Effector CD8-positive, alpha-beta T cell (primary cell): ENCODE results near the gene MLH1.
"Not testable (repeated sequence)": the region's sequence is repeated elsewhere in the genome, so short reads cannot be mapped to it uniquely, and the experiment has no call there.

ENCODE experiments used
- DNase-seq: peaks from one replicate; lab custom pipeline; 2025; lab: John Stamatoyannopoulos, UW
- total RNA-seq, 4 experiments: gene quantifications; one replicate each; lab custom pipeline; 2026; lab: John Stamatoyannopoulos, UW

MLH1 gene
- total RNA-seq: 52.9 to 75.1 (median 65.0) reads per million in 4 experiments

DNA sequence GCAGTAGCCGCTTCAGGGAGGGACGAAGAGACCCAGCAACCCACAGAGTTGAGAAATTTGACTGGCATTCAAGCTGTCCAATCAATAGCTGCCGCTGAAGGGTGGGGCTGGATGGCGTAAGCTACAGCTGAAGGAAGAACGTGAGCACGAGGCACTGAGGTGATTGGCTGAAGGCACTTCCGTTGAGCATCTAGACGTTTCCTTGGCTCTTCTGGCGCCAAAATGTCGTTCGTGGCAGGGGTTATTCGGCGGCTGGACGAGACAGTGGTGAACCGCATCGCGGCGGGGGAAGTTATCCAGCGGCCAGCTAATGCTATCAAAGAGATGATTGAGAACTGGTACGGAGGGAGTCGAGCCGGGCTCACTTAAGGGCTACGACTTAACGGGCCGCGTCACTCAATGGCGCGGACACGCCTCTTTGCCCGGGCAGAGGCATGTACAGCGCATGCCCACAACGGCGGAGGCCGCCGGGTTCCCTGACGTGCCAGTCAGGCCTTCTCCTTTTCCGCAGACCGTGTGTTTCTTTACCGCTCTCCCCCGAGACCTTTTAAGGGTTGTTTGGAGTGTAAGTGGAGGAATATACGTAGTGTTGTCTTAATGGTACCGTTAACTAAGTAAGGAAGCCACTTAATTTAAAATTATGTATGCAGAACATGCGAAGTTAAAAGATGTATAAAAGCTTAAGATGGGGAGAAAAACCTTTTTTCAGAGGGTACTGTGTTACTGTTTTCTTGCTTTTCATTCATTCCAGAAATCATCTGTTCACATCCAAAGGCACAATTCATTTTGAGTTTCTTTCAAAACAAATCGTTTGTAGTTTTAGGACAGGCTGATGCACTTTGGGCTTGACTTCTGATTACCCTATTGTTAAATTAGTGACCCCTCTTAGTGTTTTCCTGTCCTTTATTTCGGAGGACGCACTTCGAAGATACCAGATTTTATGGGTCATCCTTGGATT, at the start of gene MLH1:
Gene MLH1, plus strand, starts transcription at position 193 of the 958 bp plus-strand sequence. Its CDS starts 30 bp downstream, at position 223.
- DNase-seq: no peak

DNA sequence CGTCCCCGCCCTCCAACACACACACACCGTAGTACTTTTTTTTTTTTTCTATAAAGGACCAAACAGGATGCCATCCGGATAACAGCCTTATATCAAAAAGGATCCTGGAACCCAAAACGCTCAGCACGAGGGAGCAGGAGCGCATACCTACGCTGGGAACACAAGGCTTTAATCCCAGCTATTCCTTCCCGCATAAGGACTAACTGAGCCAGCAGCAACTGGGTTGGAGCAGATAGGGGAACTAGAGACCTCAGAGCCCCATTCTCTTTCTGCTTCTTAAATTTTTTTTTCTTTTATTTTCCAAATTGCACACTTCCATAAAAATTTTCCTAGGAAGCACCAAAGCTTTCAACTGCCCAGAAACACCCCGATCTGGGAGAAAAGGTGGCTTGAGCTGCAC, 49.7 kb upstream of the MLH1 start:
- DNase-seq: no peak

- DNase-seq: peak; percentile 3
Observed at GRCh38 chr3:36944012-36944640, 49.2 kb upstream of the MLH1 start.

DNA sequence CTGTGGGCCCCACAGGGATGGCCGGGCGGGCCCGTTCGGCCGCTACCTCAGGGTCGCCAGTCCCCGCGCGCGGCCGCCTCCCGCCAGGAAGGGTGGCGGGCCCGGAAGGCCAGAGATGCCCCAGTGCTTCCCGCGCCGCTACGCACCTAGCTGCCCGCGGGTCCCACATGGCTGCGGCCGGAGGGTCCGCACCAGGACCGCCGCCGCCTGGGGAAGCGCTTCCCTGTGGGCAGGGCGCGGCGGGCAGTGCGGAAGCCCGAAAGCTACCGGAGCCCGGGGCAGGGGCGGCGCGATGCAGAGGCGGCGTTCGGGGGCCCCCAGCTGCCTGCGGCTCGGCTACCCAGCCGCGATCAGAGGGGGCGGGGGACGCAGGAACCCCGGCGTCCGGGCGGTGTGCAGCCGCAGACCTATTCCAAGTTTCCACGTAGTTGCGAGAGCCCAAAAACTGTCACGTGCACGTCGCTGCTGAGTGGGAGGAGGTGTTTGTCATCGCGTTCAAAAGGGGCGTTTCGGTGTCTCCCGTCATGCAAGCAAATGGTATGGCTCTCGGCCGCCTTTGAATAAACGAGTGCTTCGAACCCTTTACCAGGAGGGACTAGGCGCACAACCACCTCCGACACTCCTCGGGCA, 48.6 kb upstream of the MLH1 start, which contains the start of gene TRANK1:
Gene TRANK1, minus strand, starts transcription at position 414 of the 630 bp plus-strand sequence. Its CDS starts 245 bp downstream, at position 169.
- peak; percentile 55 for DNase-seq

DNA sequence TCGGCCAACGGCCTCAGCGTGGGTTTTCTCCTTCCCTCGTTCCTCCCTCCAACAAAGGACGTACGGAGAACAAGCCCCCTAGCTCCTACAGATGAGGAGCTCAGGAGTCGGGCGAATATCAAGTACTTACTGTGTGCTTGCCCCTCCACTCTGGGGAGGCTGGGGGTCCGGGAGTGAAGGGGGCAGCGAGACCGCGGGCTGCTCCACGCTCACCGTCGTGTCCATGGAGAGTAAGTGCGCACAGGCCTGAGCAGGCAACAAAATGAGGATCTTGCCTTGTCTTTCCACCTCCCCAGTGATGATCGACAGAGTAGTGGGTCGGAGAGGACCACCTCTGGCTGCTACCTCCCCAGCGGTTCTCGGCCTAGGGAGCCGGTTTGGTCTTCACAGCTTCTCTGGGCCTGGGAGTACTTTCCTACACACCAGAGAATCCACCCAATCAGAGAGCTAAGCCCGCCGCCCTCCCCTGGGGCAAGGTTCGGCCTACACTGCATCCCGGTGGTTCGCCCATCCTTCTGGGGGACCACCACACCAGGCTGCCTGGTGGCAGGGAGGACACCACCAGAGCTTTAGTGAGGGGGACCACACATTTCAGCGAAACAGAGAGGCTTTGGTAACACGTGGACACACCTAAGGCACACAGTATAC, 47.9 kb upstream of the MLH1 start:
- no peak for DNase-seq

DNA sequence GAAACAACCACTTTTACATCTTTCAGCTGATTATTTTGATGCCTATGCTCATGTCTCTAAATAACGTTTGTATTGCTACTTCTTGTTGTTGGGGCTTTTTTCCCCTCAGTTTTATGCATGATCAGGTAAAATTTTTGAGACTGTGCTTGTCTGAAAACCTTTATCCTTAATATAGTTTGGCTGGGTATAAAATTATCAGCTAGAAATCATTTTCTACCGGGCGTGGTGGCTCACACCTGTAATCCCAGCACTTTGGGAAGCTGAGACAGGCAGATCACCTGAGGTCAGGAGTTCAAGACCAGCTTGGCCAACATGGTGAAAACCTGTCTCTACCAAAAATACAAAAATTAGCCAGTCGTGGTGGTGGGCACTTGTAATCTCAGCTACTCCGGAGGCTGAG, 45.5 kb upstream of the MLH1 start:
- not testable (repeated sequence) for DNase-seq

DNA sequence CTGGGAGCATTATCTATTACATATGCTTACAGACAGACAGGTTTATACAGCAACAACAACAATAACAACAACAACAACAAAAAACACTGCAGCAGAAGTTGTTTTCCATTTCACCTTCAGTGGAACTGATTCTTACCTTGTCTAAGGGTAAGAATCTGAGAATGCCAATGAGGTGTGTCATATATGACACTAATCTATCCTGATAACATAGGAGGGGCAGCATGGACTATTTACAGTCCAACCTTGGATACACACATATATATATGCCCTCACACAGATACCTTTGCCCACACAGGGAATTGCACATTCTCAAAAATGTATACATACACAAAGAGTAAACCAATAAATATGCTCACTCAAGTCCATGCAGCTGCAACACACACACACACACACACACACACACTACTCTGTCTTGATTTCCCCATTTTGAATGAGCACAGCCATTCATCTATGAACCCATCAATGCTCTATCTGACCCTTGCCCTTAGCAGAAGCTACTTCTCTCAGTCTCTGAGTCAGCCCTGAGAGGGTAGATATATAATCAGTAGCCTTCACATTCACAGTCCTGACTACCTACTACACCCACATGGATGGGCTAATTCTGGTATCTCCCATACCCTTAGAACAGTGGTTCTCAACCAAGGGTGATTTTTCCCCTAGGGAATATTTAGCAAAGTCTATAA, 38.7 kb upstream of the MLH1 start:
- no peak for DNase-seq

DNA sequence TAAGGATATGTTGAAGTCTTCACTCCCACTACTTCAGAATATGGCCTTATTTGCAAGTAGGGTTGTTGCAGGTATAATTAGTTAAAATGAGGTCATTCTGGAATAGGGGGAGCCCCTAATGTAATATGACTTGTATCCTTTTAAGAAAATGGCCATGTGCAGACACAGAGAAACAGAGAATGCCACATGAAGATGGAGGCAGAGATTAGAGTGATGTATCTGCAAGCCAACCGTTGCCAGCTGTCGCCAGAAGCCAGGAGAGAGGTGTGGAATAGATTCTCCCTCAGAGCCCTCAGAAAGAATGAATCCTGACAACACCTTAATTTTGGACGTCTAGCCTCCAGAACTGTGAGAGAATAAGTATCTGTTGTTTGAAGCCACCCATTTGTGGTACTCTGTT, 37.2 kb upstream of the MLH1 start:
- no peak for DNase-seq

DNA sequence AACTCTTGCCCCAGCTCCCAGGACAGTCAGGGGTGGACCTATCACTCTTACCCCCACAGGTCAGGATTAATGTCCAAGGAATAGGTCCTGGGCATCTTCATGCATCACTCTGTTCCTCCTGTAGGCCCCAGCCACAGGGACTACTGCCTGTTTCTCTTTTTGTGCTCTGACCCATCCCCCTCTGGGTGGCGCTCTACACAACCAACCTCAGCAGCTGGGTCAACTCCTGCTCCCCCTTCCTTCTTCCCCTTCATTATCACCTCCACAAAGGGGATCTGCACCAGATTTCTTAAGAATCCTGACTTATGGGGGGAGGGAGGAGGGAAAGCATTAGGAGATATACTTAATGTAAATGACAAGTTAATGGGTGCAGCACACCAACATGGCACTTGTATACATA, 36.3 kb upstream of the MLH1 start:
- DNase-seq: no peak

- DNase-seq: no peak
Observed at GRCh38 chr3:36957862-36958686, 35.2 kb upstream of the MLH1 start.

DNA sequence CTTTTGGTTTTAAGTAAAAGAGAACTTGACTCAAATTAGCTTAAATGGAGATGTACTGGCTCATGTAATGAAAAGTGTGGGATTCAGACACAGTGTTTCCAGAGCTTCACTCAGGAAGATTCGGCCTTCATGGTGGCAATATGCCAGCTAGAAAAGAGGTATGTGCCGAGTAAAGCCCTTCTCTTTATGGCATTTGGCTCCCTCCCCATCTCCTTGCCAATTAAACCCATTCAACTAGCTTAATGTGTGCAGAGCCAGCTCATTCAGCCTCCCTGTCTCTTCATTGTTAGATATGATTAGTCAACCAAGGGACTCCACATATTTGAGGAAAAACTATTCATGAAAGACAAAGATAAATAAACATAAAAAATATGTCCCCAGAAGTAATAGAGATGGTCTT, 33.5 kb upstream of the MLH1 start:
- DNase-seq: no peak

GRCh38 chr3:36960502-36960901, 32.8 kb upstream of the MLH1 start:
- no peak for DNase-seq

GRCh38 chr3:36963008-36963407, 30.3 kb upstream of the MLH1 start:
- not testable (repeated sequence) for DNase-seq

DNA sequence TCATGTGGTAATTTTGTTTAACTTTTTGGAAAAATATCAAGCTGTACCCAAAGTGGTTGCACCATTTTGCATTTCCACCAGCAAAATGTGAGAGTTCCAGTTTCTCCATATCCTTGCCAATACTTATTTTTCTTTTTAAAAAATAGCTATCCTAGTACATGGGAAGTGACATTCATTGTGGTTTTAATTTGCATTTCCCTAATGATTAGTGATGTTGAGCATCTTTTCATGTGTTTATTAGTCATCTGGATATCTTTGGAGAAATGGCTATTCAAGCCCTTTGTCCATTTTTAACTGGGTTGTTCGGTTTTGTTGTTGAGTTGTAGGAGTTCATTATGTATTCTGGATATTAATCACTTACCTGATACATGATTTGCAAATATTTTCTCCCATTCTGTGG, 29.0 kb upstream of the MLH1 start:
- no peak for DNase-seq

GRCh38 chr3:36964817-36965216, 28.5 kb upstream of the MLH1 start:
- DNase-seq: no peak

- no peak for DNase-seq
Observed at GRCh38 chr3:36965440-36965839, 27.9 kb upstream of the MLH1 start.

DNA sequence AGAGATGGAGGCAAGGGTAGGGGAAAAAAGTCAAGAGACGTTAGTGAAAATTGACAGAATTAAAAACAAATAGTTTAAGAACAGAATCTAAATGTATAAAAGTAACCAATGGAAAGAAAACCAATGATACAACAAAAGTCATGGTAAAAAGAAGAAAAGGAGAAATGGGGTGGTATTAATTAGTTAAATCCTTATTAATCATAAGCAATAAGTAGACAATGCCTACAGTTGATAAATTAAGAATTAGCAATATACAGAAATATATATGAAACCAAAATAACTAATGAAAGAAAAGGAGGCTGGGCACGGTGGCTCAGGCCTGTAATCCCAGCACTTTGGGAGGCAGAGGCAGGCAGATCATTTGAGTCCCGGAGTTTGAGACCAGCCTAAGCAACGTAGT, 24.2 kb upstream of the MLH1 start:
- DNase-seq: no peak

- DNase-seq: no peak
Observed at GRCh38 chr3:36969540-36970432, 23.5 kb upstream of the MLH1 start.

- DNase-seq: no peak
Observed at GRCh38 chr3:36972163-36972562, 21.2 kb upstream of the MLH1 start.
